VCaP (cell line): Measurements from ENCODE around the gene DNMT3B.

ENCODE experiments used
- H3K27ac ChIP-seq: fragments of 450-650 bp; 2 replicates; pipeline ENCODE4 v1.5.1; 2017
- TF ChIP-seq, protein P1 (sequence below): fragments of 450-650 bp; conservative IDR thresholded peaks from 2 replicates; pipeline ENCODE4 v1.5.1; 2017; ENCODE audit warnings: mild to moderate bottlenecking, moderate library complexity

DNMT3B gene

DNA sequence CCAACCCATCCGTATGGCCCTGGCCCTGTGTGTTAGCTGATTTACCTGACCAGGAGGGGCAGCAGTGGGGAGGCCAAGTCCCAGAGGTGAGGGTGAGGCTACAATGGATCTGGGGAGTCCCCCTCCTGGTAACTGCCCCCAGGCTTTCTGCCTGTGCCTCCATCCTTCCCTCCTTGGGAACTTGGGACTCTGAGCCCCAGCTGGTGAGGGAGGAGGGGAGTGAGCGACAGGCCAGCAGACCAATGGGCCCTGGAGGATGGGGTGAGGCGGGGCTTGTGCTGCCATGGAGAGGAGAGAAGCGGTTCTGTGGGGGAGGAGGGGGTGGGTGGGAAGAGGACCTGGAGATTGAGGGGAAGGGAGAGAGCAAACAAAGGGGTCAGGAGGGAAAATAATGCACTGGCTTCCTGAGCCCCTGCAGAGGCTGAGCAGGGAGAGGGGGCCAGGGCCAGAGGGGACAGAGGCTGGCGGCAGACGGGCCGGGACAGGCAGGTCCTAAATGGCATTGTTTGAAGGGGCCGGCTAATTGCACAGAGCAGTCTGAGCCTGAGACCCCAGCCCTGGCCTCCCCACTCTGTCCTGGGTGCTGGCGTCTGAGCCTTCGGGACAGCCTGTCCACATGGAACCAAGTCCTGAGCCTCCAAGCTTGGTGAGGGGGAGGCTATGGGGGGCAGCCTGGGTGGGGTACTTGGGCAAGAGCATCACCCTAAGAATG is 17.5 kb downstream of the DNMT3B start:
- TF ChIP-seq, protein P1, sequence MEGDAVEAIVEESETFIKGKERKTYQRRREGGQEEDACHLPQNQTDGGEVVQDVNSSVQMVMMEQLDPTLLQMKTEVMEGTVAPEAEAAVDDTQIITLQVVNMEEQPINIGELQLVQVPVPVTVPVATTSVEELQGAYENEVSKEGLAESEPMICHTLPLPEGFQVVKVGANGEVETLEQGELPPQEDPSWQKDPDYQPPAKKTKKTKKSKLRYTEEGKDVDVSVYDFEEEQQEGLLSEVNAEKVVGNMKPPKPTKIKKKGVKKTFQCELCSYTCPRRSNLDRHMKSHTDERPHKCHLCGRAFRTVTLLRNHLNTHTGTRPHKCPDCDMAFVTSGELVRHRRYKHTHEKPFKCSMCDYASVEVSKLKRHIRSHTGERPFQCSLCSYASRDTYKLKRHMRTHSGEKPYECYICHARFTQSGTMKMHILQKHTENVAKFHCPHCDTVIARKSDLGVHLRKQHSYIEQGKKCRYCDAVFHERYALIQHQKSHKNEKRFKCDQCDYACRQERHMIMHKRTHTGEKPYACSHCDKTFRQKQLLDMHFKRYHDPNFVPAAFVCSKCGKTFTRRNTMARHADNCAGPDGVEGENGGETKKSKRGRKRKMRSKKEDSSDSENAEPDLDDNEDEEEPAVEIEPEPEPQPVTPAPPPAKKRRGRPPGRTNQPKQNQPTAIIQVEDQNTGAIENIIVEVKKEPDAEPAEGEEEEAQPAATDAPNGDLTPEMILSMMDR: no peak
- no peak overlapping the region for H3K27ac ChIP-seq

DNA sequence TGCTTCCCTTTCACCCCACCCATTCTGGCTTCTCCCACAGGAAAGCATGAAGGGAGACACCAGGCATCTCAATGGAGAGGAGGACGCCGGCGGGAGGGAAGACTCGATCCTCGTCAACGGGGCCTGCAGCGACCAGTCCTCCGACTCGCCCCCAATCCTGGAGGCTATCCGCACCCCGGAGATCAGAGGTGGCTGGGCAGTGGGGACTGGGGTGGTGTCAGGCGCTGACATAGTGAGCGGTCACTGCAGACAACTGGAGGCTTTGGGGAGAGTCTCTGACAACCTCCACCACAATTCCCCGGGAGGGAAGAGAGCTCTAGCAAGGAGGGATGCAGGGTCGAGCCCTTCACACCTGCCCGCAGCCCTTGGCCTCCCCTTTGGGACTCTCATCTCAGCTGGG is 18.1 kb downstream of the DNMT3B start:
- TF ChIP-seq, protein P1: no peak
- no peak overlapping the region for H3K27ac ChIP-seq

DNA sequence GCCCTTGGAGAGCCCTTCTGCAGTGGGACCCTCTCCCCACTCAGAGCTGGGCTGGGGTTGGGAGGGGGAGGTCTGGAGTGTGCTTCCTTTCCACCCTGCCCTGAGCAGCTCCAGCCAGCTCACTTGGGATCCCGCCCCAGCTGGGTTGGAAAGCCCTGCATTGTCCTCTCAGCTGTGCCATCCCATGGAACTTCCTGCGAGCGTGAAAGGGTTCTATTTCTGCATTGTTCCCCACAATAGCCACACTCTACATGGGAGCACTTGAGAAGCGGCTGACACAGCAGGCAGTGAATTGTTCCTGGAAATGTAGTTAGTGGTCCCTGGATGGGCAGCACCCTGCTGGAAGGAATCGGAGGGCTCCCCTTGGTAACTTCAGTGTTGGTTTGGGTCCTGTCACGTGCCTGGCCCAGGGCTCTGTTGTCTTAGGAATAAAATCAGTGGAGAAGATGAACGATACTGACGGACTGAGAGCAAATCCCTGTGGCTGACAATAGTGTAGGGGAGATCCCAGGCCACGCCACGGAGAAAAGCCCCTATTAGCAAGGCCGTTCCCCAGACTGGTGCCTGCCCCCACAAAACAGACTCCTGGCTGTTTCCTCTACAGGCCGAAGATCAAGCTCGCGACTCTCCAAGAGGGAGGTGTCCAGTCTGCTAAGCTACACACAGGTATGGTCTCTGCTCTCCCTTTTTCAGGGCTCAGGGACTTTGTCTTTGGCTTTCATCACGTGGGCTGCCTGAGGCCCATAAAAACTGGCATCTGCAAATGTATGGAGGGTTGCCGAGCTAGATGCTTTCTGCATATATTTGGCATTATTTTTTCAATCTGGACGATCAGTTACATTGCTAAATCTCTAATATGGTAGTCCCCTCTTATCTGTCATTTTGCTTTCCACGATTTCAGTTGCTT is 18.8 kb downstream of the DNMT3B start:
- H3K27ac ChIP-seq: no peak overlapping the region
- TF ChIP-seq, protein P1: no peak

DNA sequence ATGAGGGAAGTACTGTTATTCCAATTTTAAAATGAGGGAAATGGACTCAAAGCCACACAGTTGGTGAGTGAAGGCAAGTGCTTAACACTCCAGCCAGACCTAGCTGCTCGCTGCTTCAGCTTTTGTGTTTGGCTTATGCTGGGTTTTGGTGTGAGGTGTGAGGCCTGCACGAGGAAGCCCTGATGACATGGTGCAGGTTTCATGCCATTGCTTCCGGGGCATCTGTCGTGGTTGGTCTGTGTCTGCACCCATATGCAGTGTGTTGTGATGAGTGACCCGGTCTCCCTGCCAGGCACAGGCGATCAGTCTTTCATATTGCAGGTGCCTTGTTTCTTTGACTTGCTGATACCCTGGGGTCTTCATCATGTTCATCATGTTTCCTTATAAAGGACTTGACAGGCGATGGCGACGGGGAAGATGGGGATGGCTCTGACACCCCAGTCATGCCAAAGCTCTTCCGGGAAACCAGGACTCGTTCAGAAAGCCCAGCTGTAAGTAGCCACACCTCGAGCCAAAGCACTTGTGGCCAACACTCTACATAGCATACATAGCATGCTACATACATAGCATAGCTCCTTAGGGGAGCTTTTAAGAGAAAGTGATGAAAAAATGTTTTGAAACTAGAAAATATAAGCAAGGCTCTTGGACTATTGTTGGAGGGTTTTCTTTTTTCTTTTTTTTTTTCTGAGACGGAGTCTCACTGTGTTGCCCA is 22.3 kb downstream of the DNMT3B start:
- no peak overlapping the region for H3K27ac ChIP-seq
- TF ChIP-seq, protein P1: no peak

DNA sequence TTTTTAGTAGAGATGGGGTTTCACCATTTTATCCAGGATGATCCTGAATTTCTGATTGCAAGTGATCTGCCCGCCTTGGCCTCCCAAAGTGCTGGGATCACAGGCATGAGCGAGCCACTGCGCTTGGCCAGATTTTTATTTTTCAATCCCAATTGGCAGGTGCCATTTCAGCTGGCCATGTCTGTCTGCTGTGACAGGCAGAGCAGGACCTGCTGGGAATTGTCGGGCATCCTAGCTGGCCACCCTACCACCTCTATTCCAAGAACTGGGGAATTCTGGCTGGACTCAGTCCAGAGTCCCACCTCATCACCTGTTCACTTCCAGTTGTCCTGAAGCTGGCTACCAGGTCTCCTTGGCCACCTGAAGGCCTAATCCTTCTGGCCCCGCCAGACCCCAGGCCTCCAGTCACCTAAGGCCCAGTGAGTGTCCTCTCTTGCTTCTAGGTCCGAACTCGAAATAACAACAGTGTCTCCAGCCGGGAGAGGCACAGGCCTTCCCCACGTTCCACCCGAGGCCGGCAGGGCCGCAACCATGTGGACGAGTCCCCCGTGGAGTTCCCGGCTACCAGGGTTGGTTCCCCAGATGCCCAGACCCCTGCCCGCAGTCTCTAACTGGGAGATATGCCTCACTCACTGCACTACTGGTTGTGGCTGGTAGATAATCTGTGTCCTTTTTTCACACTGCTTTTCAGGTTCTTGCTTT is 24.0 kb downstream of the DNMT3B start:
- no peak overlapping the region for H3K27ac ChIP-seq
- TF ChIP-seq, protein P1: no peak

DNA sequence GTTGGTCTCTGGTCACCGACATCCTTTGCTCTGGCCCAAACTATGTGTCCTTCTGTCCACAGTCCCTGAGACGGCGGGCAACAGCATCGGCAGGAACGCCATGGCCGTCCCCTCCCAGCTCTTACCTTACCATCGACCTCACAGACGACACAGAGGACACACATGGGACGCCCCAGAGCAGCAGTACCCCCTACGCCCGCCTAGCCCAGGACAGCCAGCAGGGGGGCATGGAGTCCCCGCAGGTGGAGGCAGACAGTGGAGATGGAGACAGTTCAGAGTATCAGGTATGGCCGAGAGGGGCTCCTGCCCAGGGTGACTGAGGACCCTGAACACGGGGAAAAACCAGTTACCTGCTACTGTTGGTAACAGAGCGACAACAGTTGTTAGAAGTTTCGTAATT is 25.0 kb downstream of the DNMT3B start:
- H3K27ac ChIP-seq: no peak overlapping the region
- TF ChIP-seq, protein P1: no peak
